Dermis microvascular lymphatic vessel endothelial cell (primary cell): ENCODE results near the gene CBLIF. TPM values are rescaled to one million over a fixed set of nuclear protein-coding genes. Genes with fewer than 3 reads are reported as not detected.
"Not testable (repeated sequence)": the region's sequence is repeated elsewhere in the genome, so short reads cannot be mapped to it uniquely, and the experiment has no call there.

Experiments
- DNase-seq, 2 donors: peaks; one replicate each; pipeline versions ENCODE4 v3.0.0 to v3.0.0-alpha.2; 2010; ENCODE audit warnings: low read depth in 2 of 2
- total RNA-seq: library from RNA; depleted of rRNA; stranded (reverse); fragments of >200 nt; gene quantifications from 2 replicates; pipeline ENCODE4 v1.2.1, GENCODE V29; 2014

The CBLIF gene
- not detected in 2 replicates for total RNA-seq

GRCh38 chr11:59845399-59845798 lies at the start of gene CBLIF:
Gene CBLIF (minus strand): TSS chr11:59845499. CDS start chr11:59845453, 46 bp downstream.
- no peak for DNase-seq

- no peak for DNase-seq
These were observed 49.3 kb upstream of the CBLIF start for GRCh38 chr11:59894616-59895015.

DNA sequence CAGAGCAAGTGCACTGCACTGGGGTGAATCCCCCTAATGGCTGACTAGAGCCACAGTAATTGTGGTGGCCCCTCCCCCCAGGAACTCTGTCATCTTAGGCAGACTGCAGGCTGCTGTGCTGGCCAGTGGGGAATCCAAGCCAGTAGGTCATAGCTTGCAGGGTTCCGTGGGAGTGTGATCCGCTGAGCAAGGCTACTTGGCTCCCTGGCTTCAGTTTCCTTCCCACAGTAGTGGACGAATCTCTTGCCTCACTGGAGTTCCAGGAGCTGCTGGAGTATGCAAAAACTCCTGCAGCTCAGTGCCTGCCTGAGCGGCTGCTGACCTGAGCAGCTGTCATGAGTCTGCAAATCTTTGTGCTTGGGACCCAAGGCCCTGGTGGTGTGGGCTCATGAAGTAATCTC lies 46.5 kb upstream of the CBLIF start:
- DNase-seq, result peak in 1 of 2 donors; percentile 17

DNA sequence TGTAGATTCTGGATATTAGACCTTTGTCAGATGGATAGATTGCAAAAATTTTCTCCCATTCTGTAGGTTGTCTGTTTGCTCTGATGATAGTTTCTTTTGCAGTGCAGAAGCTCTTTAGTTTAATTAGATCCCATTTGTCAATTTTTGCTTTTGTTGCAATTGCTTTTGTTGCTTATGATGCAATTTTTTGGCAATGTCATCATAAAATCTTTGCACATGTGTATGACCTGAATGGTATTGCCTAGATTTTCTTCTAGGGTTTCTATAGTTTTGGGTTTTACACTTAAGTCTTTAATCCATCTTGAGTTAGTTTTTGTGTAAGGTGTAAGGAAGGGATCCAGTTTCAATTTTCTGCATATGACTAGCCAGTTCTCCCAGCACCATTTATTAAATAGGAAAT lies 41.9 kb upstream of the CBLIF start:
- not testable (repeated sequence) for DNase-seq

- DNase-seq, result no peak
These were observed 38.3 kb upstream of the CBLIF start for GRCh38 chr11:59883597-59883996.

DNA sequence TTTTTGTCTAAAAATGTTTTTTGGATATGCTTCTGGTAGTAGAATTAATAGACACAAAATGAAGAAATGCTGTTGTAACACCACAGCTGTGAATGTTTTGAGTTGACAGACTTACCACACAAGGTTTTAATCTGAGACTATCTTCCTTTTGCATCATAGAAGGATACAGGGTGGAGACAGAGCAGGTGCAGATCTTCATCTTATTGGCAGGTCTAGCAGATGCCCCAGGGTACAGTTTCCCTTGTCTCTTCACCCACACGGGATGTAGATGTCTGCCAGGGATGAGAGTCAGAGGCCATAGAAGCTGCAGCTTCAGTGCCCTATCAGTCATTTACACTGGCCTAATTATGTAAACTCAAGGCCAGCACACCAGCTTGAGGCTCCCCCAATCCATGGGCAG lies 34.3 kb upstream of the CBLIF start:
- DNase-seq, result no peak

GRCh38 chr11:59878575-59878974 lies 33.3 kb upstream of the CBLIF start, which contains the start of gene OOSP3:
Gene OOSP3 (plus strand): TSS chr11:59878782. CDS start chr11:59878809, 27 bp downstream.
- peak in 1 of 2 donors; percentile 7 for DNase-seq

DNA sequence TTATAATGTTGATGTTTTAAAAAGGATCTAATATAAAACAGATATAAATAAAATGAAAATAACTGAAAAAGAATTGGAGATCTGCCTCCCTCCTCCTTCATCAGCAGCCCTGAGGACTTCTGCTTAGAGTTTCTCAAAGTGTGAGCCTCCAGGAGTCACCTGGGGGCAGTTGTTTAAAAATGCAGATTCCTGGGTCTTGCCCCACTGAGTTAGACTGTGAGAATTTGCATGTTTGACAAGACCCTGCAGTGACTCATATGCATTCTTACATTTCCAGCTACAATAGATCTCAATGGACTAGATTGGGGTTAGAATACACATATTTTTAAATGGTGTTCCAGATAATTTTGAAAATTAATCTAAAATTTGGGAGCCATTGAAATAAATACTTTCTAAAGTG lies 32.5 kb upstream of the CBLIF start:
- DNase-seq, result no peak

DNA sequence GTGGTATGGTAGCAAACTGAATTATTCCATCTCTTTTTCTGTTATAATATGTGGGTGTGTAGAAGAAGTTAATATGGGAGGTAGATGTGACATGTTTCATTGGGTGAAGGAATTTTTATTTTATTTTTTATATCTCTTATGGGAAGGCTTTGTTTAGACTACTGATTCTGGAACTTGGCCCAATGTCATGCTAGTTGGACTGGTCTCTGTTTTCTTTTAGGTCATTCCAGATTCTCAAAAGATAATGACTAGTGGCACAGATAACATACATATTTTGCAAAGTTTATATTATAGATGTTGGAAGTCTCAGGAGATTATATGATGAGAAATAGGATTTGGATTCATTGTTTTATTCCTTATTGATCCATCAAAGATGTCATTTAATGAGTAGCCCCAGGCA lies 32.0 kb upstream of the CBLIF start:
- no peak for DNase-seq

GRCh38 chr11:59875856-59876519 lies 30.7 kb upstream of the CBLIF start:
- no peak for DNase-seq

- no peak for DNase-seq
These were observed 26.8 kb upstream of the CBLIF start for GRCh38 chr11:59872076-59872475.

GRCh38 chr11:59867946-59868345 lies 22.6 kb upstream of the CBLIF start:
- no peak for DNase-seq

DNA sequence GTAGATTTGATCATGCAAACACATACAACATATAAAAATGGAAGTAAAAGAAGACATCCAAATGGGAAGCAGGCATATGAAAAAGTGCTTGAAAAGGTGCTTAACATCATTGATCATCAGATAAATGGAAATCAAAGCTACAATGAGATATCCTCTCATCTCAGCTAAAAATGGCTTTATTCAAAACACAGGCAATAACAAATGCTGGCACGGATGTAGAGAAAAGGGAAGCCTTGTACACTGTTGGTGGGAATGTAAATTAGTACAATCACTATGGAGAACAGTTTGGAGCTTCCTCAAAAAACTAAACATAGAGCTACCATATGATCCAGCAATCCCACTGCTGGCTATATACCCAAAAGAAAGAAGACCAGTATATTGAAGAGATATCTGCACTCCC lies 21.5 kb upstream of the CBLIF start:
- no peak for DNase-seq

GRCh38 chr11:59866397-59866796 lies 21.1 kb upstream of the CBLIF start, which contains the start of gene TCN1:
Gene TCN1 (minus strand): TSS chr11:59866487. CDS start chr11:59866470, 17 bp downstream.
- no peak for DNase-seq

DNA sequence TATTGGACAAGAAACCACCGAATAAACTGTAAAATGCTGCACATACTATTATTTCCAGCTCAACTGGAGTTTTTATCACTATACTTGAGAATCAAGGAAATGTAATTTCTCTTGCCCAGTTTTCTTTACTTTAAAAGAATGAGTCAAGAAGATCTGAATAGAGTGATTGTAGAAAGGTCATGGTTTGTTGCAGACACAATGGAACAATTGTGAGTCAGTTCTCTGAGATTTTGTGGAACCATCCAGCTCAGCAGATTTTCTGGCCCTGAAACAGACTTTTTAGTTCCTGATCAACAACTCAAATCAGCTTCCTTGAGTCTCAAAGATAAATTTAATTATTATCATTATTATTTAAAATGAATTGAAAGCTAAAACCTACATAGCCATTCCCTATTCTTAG lies 19.7 kb upstream of the CBLIF start:
- peak in 1 of 2 donors; percentile 82 for DNase-seq

GRCh38 chr11:59862252-59862651 lies 17.0 kb upstream of the CBLIF start:
- DNase-seq, result peak in 1 of 2 donors; percentile 42

DNA sequence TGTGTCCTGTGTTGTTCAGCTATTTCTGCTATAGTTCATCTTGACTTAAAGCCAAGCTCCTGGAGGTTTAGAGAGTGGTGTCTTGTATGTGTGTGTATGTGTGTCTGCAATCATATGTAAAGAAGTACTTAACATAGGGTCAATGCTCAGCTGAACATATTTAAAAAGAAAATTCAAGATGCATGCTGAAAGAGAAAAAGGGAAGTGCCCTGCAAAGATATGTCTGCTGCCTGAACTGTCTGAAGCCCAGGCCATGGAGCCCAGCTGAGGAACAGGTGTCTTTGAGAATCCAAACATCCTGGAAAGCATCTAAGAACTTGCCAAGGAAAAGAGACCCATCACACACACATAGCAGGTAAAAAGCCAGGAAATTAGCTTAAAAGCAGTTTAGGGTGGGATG lies 14.4 kb upstream of the CBLIF start:
- DNase-seq, result no peak

DNA sequence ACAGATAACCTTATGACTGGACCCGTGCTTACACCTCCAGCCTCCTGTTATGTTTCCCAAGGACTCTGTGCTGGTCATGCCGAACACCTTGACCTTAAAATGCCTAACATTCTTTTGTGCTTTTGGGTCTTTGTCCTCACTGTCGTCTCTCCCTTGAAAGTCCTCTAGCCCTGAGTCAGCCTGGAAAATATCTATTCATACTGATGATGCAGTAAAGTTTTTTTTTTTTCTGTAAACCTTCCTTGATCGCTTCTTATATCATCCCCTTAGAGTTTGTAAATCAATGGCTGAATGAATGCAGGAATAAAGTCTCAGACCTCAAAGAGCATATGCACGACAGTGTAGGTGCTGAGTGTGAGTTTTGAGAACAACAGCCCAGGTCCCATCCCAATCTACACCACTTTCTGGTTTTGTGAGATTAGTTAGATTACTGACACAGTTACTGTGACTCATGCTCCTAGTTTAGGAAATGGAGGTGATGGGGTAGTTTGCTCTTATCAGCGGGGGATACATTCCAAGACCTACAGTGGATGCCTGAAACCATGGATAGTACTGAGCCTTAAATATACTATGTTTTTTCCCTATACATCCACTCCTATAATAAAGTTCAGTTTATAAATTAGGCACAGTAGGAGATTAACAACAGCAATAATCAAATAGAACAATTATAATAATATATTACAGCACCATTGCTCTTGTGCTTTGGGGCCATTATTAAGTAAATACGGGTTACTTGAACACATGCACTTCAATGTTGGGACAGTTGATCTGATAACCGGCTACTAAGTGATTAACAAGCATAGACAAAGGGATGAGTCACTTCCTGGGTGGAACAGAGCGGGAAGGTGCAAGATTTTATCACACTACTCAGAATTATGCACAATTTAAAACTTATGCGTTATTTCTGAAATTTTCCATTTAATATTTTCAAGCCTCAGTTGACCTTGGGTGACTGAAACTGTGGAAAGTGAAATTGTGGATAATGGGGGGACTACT lies 12.4 kb upstream of the CBLIF start:
- DNase-seq, result peak in 1 of 2 donors; percentile 44

DNA sequence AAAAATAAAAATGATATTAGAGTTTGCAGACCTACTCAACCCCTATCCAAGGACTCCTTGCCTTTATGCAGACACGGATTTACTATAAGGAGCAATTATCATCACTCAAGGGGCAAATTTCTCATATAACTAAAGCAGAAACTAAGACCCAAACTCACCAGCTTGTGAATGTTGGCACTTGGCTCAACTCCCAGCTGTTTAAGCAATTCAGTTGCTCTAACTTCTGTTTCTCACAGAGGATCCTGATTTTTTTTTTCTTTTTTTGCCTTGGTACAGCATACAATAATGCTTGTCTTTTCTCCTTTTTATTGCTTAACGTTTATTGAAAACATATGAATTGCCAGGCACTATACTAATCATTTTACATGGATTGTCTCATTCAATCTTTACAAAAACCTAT lies 9.6 kb upstream of the CBLIF start:
- DNase-seq, result no peak

DNA sequence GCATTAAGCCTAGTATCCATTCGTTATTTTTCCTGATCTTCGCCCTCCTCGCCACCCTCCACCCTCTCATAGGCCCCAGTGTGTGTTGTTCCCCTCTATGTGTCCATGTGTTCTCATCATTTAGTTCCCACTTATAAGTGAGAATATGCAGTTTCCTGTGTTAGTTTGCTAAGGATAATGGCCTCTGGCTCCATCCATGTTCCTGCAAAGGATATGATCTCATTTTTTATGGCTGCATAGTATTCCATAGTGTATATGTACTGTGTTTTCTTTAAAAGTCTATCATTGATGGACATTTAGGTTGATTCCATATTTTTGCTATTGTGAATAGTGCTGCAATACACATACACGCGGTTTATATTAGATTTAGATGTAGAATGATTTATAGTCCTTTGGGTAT lies 6.1 kb upstream of the CBLIF start:
- not testable (repeated sequence) for DNase-seq

DNA sequence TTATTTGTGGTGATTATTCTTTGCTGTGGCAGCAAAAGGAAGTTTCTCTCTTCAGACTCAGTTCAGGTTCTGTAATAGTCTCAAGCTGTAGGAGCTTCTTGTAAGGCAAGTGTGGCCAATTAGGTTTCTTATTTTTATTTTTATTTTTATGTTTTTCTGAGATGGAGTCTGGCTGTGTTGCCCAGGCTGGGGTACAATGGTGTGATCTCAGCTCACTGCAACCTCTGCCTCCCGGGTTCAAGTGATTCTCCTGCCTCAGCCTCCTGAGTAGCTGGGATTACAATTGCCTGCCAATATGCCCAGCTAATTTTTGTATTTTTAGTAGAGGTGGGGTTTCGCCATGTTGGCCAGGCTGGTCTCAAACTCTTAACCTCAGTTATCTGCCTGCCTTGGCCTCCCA lies 4.3 kb upstream of the CBLIF start:
- not testable (repeated sequence) for DNase-seq

DNA sequence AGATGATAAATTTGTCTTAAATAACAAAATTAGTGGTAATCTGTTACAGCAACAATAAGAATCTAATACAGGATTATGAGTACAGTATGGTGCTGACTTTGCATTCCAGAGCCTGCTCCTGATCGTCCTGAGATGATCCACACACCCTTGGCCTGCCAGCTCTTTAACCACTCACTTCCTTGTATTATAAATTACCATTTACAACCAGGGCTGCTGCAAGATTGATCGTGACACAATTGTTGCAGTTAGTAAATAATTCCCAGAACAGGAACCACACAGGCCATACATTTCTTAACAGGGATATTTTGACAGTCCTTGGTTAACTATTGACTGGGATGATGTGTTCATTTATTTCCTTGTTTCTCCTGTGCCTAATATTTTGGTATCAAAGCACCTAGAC lies 3.8 kb upstream of the CBLIF start:
- DNase-seq, result no peak
